Astrocyte (in vitro differentiated cells and primary cell): ENCODE results near the gene DNM1.

Experiments used
- EZH2 ChIP-seq: IDR thresholded peaks from 2 replicates; pipeline ENCODE4 v1.6.1; 2012; ENCODE audit warnings: mild to moderate bottlenecking, low read length, inconsistent platforms; ENCODE audit not compliant: insufficient read depth
- TF ChIP-seq, protein P1 (sequence below): IDR thresholded peaks from 2 replicates; pipeline ENCODE4 v1.5.1; 2011; ENCODE audit warnings: low read depth, mild to moderate bottlenecking, inconsistent platforms, low read length, moderate library complexity; ENCODE audit not compliant: insufficient read depth

DNA sequence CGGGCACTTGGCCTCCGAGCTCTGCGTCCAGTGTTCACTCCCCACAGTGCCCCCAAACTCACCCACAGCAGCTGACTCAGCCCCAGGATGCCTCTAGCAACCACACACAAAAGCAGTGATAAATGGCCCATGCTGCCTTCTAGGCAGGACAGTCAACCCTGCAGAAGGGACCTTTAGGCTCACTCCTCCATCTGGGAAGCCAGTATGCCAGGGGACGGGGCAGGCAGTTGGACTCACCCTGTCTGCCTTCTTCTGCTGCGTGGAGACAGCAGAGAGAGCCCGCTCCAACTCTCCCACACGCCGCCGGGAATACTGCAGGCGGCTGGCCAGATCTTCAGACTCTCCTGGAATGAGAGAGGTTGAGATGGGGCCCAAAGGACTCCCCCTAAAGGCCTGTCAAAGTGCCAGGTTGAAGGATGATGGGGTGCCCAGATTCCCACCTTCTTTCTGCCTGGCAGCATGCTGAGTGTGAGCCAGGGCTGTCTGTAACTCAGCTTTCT, 62.2 kb downstream of the DNM1 start:
- TF ChIP-seq, protein P1, sequence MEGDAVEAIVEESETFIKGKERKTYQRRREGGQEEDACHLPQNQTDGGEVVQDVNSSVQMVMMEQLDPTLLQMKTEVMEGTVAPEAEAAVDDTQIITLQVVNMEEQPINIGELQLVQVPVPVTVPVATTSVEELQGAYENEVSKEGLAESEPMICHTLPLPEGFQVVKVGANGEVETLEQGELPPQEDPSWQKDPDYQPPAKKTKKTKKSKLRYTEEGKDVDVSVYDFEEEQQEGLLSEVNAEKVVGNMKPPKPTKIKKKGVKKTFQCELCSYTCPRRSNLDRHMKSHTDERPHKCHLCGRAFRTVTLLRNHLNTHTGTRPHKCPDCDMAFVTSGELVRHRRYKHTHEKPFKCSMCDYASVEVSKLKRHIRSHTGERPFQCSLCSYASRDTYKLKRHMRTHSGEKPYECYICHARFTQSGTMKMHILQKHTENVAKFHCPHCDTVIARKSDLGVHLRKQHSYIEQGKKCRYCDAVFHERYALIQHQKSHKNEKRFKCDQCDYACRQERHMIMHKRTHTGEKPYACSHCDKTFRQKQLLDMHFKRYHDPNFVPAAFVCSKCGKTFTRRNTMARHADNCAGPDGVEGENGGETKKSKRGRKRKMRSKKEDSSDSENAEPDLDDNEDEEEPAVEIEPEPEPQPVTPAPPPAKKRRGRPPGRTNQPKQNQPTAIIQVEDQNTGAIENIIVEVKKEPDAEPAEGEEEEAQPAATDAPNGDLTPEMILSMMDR: no peak
- TF ChIP-seq EZH2: no peak
